ENCODE data around the gene PRR27.
"Not testable (repeated sequence)": the region's sequence is repeated elsewhere in the genome, so short reads cannot be mapped to it uniquely, and the experiment has no call there.

Gene PRR27

GRCh38 chr4:70203601-70204000 is 49.6 kb downstream of the PRR27 start:
- no peak for DNase-seq

GRCh38 chr4:70212752-70213151 is 58.7 kb downstream of the PRR27 start:
- not testable (repeated sequence) for DNase-seq
